ENCODE data around the gene NAXE. TPM values are rescaled to one million over a fixed set of nuclear protein-coding genes. Genes with fewer than 3 reads are reported as not detected.
"Not testable (repeated sequence)": the region's sequence is repeated elsewhere in the genome, so short reads cannot be mapped to it uniquely, and the experiment has no call there.

Gene NAXE
- polyA plus RNA-seq, 3 donors, result 71.1 to 83.0 (median 72.8) TPM

GRCh38 chr1:156590326-156591180 is 1.0 kb upstream of the NAXE start:
- DNase-seq, result no peak

GRCh38 chr1:156591181-156591431 is 470 bp upstream of the NAXE start:
- DNase-seq, result no peak

DNA sequence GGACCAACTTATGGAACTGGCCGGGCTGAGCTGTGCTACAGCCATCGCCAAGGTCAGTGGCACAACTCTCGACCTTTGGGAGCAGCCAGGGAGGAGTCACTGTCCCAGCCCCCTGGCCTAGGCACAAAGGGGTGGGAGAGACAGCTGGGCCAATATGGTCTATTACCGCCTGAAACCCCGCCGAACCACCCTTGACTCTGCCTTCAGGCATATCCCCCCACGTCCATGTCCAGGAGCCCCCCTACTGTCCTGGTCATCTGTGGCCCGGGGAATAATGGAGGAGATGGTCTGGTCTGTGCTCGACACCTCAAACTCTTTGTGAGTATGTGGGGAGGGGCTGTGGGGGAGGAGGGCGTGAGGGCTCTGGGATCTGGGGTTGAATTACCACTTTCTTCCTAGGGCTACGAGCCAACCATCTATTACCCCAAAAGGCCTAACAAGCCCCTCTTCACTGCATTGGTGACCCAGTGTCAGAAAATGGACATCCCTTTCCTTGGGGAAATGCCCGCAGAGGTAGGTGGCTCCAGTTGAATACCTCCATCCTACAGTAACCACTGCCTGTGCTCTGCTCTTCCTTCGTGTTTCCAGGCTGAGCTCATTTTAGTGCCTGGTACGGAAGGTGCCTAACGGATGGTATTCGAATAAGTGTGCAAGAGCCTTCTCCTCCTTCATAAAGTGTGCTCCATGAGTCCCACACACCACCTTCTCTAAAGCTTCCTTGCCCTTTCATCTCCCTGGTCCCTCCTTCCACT is 758 bp downstream of the NAXE start:
- DNase-seq, result no peak

- no peak for DNase-seq
These were observed 1.5 kb downstream of the NAXE start for GRCh38 chr1:156592910-156593660.

DNA sequence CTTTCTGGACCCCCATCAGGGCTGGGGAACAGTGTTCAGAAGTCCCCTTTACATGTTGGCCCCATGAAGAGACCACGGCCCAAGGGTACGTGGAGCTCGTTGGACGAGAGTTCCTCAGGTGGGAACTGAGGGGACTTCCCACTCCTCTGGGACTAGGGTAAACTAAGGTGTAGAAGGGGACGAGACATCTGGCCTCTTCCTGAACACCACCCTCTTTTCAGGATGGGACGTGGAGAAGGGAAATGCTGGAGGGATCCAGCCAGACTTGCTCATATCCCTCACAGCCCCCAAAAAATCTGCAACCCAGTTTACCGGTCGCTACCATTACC is 2.0 kb downstream of the NAXE start:
- no peak for DNase-seq

DNA sequence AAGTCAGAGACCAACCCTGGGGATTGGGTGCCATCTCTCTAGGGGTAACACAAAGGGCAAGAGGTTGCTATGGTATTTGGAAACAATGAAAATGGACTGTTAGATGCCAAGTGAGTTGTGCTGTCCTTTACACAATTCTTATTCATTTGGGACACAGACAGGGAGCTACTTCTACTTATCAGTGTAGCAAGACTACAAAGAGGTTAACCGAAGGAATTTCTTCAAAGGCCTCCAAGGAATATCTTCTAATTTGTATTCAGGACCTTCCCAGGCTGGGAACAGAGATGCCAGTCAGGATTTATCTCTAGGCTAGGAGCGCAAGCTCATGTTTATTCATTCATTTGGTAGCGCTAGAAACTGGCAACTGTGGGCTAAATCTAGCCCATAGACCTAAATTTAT is 2.6 kb downstream of the NAXE start:
- no peak for DNase-seq

- DNase-seq, result no peak
These were observed 3.4 kb downstream of the NAXE start for GRCh38 chr1:156595016-156595415.

DNA sequence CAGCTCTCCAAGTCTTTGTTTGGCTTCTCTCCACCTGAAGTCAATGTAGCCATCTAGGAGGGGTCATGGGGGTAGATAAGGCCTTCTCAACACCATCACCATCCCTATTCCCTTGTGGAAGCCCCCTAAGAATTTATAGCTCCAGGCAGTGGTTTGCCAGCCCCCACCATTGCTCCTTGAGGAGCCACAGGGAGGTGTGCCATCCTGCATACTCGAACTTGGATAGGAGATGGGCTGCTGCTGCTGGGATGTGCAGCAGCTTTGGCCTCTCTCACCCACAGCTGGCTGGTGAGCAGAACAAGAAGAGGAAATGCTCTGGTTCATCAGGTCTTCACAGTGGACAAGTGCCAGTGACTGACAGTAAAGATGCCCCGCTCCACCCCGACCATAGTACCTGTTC is 4.8 kb downstream of the NAXE start:
- no peak for DNase-seq

DNA sequence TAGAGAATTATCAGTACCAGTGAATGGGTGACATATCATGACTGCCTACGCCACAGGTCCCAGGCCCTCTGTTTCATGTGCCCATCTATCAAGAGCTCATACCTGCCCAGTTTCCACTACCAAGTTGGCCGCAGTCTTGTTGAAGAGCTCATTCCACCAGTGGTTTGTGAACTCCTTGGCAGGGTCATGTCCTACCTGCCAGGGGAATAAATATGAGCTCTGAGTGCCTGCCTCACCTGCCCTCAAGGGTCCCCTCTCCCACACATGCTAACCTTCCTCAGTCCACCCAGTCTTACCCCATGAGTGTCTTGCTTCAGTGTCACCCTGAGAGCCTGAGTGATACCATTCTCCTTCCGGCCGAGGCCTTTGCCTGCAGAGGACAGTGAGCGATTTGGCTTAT is 6.5 kb downstream of the NAXE start:
- no peak for DNase-seq

- no peak for DNase-seq
These were observed 7.3 kb downstream of the NAXE start for GRCh38 chr1:156598731-156599432.

GRCh38 chr1:156599811-156600210 is 8.2 kb downstream of the NAXE start:
- DNase-seq, result no peak

DNA sequence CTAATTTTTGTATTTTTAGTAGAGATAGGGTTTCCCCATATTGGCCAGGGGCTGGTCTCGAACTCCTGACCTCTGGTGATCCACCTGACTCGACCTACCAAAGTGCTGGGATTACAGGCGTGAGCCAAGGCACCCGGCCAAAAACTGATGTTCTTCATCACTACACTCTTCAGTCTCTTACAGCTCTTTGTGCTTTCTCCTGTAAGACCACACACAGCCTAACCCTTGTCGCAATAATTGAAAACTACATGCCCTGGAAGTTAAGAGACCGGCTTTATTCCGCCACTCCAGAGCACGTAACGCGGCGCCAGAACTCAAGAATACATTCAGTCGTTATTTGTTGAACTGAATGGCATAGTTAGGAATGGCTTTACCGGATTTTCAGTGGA is 9.2 kb downstream of the NAXE start:
- DNase-seq, result no peak

DNA sequence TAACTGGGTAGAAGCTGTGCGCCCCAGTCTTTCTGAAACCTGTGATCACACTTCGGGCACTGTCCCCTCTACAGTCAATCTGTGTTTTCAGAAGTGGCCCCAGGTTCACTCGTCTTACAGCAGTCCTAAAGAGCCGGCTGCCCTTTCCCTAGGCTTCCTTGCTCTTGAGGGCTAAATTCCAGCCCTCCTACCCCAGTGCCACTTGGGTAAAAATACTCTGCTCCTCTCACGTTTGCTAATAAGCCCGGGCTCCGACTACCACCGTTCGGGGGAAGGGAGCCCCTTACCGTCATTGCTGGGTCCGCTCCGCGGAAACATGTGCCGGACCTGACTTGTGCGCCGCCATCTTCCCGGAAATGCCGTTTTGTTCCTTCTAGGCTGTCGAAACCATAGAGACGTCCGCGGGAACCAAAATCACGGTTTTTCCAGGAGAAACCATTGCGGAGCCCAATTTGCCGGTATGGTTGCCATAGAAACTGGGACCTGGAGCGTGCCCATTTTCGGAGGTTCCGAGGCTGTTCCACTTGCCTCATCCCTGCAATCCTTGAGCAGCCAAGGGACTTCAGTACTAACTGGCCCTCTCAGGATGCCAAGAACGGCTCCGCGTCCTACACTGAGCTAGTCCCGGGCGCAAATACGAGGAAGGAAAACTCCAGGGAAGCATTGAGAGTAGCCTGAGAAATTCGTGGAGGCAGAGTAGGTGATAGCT is 9.7 kb downstream of the NAXE start, which contains the start of gene GPATCH4:
GPATCH4 (minus strand) TSS at position 358 of the 709 bp plus-strand sequence.
- peak; percentile 91 for DNase-seq

DNA sequence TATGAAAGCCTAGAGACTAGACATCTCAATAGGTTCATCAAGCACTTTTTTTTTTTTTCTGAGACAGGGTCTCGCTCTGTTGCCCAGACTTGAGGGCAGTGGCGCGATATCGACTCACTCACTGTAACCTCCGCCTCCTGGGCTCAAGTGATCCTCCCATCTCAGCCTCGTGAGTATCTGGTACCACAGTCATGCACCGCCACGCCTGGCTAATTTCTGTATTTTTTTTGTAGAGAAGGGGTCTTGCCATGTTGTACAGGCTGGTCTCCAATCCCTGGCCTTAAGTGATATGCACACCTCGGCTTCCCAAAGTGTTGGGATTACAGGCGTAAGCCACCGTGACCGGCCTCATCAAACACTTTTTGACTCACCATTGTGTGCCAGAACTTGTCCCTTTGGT is 10.3 kb downstream of the NAXE start:
- DNase-seq, result no peak

GRCh38 chr1:156602557-156602993 is 11.0 kb downstream of the NAXE start:
- no peak for DNase-seq

DNA sequence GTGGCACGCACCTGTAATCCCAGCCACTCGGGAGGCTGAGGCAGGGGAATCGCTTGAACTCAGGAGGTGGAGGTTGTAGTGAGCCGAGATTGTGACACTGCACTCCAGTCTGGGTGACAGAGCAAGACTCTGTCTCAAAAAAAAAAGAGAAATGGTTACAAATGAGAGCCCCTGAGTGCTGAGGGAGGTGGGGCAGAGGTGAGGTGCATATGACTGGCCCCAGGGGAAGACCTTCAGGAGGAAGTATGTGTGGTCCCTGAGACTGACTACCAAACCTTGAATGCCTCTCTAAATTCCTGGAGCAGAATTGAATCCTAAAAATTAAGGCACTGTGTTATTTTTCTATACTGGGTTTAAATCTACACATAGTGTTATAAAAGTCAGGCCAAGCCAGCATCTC is 15.8 kb downstream of the NAXE start:
- DNase-seq, result not testable (repeated sequence)

GRCh38 chr1:156608036-156608674 is 16.6 kb downstream of the NAXE start:
- DNase-seq, result no peak

- no peak for DNase-seq
These were observed 17.4 kb downstream of the NAXE start for GRCh38 chr1:156608981-156609380.

DNA sequence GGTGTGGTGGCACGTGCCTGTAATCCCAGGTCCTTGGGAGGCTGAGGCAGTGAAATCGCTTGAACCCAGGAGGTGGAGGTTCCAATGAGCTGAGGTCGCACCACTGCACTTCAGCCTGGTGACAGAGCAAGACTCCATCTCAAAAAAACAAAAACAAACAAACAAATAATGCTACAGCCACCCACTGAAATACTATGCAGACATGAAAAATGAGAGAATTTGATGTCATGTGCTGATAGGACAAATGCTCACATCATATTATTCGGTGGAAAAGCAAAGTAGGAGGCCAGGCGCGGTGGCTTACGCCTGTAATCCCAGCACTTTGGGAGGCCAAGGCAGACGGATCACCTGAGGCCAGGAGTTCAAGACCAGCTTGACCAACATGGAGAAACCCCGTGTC is 18.5 kb downstream of the NAXE start:
- DNase-seq, result not testable (repeated sequence)

DNA sequence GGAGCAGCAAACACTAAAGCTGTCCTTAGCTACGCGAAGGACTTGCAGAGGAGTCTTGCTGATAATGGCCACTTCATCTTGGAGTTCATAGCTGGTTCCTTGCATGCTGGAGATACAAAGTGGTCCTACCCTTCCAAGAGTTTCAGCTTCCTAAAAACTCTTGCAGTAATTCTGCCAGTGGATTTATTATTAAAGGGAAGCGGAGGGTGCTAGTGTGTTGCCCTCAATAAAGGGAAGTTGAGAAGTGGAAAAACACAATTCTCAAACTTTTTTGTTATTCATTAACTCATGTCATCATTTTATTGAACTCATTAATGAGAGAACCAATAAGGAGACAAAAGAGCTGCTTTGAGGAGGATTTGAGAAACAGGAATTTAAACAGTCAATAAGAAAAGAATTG is 21.1 kb downstream of the NAXE start:
- DNase-seq, result no peak

GRCh38 chr1:156615946-156616345 is 24.4 kb downstream of the NAXE start:
- DNase-seq, result no peak
